Stimulated activated CD8-positive, alpha-beta memory T cell treated with anti-CD3 and anti-CD28 coated beads, Interleukin-12 subunit alpha, Interleukin-12 subunit beta, amount 100 ng/mL, for 4 hours (primary cell): ENCODE measurements around the gene CFAP221.

ENCODE experiments used
- DNase-seq: peaks from one replicate; pipeline ENCODE4 v3.0.0-alpha.2; 2020; ENCODE audit warnings: low read depth

CFAP221 gene

DNA sequence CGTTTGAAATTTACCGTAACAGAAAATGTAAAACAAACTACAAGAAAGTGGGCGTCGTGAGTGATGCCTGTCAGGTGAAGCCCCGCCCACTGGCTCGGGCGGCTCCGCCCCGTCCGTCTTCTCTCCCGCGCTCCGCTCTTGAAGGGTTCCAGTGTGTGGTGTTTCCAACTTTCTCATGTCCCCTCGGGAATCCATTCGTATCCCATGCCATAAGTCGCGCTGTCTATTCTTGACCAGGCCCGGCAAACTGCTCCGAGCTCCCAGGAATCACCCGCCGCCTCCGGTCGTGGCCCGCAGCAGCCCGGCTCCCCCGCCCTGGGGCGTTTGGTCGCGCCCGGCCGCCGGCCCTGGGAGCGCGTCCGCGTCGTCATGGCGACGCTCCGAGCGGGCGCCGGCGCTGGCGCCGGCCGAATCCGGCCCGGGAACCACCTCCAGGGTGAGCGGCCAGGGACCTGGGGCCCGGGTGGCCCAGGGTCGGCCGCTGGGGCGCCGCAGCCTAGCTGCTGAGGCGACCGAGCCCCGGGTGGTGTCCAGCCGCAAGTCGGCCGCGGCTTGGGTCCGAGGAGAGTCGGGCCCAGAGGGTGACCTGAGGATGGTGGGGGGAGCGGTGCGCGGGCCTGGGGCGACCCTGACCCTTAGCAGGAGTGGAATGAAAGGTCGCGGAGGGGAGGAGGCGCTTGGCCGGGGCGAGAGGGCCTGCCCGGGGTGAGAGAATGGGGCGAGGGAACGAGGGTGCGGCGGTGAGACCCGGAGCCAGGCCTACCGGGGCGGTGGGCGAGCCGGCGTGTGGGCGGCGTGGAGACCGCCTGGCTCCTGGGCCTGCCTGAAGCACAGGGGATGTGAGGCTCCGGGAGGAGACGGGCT, at the start of gene CFAP221:
TSS of gene CFAP221 (plus strand) at position 375 of the 864 bp plus-strand sequence. CDS start 1,683 bp downstream, outside the sequence.
- no peak for DNase-seq

DNA sequence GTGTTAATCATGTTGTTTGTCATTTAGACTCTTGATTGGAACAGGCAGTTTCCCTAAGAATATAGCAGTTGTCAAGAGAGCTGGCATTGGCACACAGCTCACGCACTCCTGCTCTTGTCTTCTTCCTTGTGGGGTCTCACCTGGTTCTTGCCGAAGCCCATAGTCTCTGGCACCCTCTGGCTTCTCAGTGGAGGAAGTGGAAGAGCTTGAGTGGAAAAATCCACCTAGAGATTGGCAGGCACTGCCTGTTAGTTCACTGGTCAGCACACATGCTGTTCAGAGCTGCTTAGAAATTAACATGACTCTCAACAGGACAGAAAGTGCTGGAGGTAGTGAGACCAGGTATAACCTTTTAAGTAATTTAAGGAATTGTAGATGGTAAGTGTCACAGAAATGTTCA, 48.3 kb upstream of the CFAP221 start:
- DNase-seq = no peak

DNA sequence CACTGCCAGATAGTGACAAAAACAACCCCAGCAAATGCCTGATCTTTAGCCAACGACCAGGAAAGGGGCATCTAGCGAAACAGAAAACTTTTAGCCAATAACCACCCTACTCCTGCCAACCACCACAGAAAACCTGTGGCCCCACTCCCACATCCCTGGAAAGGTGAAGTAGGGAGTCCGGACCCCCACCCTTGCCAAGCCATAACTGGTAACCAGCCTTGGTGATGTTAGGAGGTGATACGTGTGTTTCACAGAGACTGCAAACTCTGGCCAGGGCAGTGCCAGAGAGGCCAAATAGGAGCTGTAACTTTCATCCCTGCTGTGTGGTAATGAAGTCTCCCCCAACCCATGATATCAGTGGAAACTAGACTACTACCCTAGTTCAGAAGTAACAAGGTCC, 47.6 kb upstream of the CFAP221 start:
- DNase-seq = no peak

DNA sequence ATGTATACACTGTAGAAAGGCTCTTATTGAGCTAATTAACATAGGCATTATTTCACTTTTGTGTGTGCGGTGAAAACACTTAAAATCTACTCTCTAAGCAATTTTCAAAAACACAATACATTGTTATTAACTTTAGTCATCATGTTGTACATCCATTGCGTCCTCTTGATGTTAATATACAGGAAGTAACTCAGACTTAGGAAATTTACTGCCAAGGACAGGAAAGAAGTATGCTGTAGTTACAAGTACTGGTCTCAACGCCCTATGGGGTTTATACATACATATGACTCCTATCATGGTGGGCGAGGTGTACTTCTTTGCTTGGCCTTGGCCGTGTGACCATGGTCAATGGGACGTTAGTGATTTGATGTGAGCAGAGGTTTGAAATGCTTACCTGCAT, 35.5 kb upstream of the CFAP221 start:
- DNase-seq = no peak

DNA sequence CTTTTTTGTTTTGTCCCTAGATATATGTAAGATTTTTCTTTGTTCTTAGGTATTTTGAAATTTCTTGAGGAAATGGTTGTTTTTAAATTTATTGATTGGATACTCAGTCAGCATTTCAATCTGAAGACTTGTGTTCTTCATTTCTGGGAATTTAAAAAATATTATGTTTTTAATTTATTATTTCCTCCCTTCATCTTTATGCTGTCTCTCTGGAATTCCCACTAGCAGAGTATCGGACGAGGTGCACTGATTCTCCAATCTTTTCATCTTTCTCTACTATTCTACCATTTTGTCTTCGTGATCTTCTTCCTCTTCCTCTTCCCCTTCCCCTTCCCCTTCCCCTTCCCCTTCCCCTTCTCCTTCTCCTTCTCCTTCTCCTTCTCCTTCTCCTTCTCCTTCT, 32.3 kb upstream of the CFAP221 start:
- no peak for DNase-seq

DNA sequence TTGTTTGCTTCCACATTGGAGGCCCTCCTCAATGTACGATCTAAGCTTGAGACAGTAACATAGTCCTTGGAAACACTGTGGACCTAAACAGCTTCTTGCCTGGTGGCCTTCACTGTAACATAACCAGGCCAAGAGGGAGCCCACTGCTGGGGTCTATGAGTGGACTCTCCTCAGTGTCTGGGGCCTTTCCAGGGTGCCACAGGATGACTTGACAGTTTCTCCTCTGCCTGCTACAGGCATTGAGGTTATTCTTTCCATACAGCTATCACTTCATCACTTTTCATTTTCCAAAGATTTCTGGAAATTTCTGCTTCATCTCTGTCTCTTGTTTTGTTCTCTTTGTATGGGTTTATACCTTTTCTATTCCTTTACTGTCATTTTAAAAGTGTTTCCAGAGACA, 31.3 kb upstream of the CFAP221 start:
- no peak for DNase-seq

DNA sequence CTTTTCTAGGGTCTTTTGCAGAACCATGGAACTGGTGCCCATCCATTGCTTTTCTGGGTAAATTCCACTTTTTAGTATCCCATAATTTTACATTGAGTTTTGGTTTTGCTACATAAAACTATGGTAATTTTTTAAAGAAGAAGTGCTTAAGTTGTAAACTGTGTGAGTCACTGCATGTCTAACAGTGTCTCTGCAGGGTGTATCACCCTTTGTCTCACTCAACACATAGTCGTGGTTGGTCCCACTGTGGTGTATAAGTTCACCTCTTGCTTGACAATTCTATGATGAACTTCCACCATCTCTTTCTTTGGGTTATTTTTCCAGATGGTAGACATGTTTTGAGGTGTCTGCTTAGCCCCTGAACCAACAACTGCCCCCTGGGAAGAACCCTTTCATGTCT, 30.4 kb upstream of the CFAP221 start:
- no peak for DNase-seq

DNA sequence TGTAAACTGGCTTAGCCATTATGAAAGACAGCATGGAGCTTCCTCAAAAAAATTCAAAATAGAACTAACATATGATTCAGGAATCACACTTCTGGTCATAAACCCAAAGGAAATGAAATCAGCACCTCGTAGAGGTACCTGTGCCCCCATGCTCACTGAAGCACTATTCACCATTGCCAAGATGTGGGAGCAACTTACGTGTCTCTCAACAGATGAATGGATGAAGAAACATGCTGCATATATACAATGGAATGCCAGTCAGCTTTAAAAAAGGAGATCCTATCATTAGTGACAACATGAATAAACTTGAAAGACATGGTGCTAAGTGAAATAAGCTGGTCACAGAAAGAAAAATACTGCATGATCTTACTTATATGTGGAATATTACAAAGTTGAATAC, 28.1 kb upstream of the CFAP221 start:
- DNase-seq = no peak

DNA sequence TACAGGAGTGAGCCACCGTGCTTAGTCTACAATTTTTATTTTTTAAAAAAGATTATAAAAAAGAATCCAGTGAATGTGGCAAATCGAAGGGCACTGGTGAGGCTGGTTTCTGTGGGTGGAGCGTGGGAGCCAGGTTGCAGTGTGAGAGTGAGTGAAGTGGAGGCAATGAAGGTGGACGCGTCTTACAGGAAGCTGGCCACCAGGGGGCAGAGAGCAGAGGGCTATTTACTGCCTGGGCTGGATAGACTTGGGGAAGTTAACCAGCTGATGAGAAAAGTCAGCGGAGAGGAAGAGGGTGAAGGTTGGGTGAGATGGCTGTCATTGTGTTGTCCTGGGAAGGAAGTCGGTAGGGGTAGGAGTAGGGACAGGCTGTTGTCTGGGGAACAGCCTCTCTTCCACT, 26.8 kb upstream of the CFAP221 start:
- no peak for DNase-seq

DNA sequence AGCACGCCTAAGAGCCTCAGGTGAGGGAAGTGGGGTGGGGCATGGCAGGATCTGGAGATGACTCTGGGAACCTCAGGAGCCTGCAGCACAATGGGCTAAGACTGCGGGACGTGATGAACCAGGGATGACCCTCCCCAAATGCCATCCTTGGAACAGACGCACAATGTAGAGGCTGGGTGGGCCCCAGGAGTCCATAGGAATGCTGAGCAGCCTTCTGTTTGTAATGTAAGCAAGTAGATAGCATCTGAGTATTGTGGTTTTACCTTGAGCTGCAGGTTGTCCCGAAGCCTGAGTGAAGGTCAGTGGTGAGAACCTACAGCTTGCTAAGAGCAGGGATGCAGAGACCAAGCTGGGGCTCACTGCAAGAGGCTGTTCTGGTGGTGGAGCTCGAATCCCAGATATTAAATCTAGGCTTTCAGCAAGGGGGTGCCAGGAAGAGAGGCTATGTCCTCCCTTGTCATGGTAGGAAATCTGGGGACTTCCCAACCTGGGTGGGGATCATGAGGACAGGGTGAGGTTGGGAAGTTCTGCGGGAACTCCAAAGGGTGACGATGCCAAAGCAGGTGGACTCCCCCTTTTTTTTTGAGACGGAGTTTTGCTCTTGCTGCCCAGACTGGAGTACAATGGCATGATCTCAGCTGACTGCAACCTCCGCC, 25.7 kb upstream of the CFAP221 start:
- no peak for DNase-seq

DNA sequence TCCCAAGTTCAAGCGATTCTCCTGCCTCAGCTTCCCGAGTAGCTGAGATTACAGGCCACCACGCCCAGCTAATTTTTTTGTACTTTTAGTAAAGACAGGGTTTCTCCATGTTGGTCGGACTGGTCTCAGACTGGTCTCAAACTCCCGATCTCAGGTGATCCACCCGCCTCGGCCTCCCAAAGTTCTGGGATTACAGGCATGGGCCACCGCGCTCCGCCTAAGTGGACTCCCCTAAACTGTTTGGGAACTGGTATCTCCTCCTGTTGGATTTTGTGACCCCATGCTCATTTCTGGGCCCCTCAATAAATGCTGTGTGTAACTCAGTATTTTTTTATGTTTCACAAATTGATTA, 25.2 kb upstream of the CFAP221 start:
- no peak for DNase-seq

DNA sequence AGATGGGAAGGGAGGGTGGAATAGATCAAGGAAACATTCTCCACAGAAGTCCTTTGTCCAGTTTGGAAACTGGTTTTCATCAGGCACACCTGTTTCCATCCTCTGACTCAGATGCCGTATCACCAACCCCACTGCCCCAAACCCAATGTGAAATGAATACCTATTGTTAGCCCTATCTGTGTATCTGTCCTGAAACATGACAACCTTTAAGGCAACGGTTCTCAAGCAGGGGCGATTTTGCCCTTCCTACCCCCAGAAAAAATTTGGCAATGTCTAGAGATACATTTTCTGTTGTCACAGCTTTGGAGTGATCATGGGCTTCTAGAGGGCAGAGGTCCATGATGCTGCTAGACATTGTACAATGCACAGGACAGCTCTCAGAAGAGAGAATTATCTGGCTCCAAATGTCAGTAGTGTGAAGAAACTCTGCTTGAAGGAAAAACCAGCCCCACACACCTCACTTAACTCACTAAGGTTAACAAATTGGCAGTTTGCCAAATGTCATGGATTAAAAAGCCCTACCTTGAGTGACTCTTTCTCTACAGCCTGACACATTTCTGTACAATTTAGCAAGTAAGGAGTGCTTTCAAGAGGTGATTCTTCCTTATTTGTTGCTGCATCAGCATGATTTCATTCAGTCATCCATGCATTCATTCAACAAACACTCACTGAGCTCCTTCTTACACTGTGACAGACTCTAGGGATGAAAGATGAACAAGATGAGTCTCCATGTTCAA, 23.4 kb upstream of the CFAP221 start:
- no peak for DNase-seq

DNA sequence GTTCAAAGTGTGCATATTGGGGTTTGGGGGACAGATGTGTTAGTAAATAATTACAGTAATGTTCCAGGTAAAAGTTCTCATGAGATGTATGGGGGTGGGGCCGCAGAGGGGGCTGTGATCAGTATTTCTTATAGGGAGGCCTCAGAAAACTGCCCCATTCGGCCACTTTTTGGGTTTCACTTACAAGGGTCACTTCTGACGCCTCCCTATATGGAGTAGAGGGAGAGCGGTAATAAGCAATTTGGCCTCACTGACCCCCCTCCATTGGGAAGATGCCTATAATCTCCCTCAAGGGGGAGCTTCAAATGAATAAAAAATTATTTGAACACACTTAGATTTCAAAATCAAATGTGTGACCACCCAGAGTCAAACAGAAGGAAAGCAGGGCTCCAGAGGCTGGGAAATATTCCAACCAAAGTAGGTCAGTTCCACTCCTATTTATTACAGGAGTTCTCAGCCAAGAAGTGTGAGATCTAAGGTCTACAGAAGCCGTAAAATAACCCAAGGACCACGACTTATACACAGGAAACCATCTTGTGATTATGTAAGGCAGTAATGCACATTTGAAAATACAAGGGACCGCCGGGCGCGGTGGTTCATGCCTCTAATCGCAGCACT, 22.7 kb upstream of the CFAP221 start:
- no peak for DNase-seq

DNA sequence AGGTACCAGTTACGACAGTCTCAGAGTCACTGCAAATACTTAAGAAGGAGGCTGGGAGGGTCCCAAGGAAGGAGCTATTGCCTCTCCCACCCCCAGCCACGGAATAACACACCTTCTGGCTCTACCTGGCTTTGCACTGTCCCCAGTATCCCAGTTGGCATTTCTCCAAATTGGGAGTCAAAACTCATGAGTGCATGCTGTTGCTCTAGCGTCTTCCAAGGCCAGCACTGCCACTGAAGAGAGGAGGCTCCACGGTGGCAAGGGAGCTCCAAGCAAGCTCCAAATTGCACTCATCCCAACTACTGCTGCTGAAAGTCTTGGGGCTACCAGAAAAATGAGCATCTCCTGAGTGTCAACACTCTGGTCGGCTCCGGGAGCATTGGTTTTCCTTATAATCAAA, 21.6 kb upstream of the CFAP221 start:
- DNase-seq = no peak

DNA sequence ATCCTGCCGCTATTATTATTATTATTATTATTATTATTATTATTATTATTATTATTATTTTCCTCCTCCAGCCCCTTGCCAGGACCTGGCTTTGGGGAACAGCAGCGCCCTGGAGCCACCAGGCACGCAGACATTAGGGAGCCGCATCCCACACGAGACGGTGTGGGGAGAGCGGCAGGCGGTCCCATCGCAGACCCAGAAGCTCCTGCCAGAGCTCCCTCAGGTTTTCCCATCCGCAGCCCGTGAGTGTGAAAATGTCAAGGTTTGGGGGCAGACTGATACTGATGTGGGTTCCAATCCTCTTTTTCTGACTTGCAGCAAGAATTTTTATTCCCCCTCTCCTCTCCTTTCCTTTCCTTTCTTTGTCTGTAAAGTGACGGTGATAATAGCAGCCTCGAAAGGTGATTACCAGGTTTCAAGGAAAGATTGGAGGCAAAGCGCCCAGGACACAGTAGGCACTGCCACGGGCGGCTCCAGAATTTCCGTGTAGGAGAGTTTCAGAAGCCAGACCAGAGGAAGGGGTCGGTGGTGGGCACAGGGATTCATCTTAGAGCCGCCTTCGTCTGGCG, 20.8 kb upstream of the CFAP221 start:
- no peak for DNase-seq

DNA sequence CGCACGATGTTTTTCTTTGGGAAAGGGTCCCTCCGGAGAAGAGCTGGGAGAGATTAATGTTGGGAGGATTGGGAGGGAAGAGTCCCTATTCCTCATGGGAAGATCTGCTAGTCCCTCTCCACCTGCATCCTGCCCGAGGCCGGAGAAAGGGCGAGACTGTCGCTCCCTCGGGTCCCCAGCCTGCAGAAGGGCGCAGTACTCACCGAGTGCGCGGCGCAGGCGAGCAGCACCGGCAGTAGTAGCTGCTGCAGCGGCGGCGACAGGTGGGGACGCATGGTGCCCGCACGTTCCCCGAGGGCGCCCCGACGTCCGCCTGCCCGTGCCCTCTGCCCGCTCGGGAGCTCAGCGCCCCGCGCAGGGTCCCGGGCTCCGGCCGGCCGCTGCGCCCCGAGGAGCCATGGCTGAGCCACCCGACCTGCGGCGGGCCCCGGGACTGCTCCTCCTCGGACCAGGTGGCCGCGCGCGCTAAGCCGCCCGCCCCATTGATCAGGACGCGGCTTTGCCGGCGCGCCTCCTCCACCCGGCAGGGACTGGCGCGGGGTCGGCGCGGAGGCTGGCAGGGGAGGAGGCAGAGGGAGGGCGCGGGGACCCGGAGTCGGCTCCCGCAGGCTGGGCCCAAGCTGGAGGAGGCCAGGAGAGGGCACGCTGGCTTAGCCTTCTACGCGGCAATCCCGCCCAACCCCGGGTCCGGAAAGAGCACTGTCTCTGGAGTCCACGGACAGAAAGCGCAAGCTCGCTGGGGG, 20.1 kb upstream of the CFAP221 start, which contains the start of gene SCTR:
TSS of gene SCTR (minus strand) at position 532 of the 743 bp plus-strand sequence. CDS start at position 275, 257 bp downstream.
- DNase-seq = no peak

DNA sequence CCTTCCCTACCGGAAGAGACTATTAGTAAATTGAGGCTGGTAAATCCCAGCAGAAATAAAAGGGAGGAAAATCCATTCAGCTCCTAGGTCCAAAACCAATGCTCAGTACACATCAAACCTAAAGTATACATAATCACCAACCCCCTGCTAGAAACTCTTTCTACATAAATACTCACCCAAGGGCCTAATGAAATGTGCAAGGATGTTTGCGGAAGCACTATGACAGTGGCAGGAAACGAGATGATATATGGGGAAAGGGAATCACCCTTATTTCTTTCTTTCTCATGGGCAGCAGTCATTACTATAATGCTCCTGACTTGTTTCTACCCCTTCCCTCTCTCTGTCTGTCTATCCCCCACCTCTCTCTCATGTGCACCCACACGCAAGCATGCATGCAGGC, 18.6 kb upstream of the CFAP221 start:
- DNase-seq = no peak

DNA sequence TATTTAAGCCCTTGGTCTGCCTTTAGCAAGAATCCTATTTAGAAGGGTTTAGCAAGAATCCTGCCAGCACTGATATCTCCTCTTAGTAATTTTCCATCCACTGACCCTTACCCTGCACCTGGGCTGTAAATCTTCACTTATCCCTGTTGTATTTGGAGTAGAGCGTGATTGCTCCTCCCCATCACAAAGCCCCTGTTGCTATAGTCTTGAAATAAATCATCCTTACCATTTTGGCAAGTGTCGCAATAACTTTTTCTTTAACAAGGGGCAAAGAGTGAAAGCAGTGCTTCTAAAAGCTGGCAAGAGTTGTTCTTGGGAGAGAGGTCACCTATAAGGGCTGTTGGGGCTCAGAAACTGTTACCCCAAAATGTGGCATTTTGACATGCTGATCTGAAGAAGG, 16.2 kb upstream of the CFAP221 start:
- no peak for DNase-seq

DNA sequence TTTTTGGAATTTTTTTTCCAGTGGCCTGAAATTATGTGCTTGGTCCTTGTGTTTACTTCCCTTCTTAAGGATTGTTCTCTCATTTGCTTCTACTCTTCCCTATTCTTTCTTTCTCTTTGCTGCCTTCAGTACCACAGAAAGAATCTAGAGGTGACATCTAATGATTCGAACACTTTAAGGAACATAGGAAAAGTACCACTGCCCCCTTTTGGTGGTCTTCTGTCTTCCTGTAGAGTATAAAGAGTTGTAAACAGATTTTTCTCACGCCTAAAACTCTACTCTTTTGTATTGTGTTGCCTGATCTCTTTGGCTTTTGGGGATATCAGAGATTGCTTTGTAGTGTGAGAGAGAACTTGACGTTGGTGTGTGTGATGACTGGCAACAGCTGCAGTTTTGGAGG, 13.0 kb upstream of the CFAP221 start:
- no peak for DNase-seq

DNA sequence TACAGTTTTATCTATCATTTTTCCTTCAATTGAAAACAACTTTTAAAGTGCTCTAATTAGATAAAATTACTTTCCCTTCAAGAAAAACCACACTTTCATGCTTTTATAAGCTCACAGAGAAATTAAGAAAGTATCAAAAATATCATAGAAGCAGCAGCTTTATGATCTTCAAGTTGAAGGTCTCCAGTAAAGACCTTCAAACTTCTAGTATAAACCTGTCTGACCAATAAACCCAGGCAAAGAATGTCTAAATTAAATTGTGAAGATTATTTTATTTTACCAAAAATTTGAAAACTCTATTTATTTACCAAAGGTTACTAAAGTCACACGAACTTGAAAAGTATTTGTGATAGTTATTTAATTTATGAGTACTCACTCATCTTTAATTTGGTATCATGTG, 10.7 kb upstream of the CFAP221 start:
- no peak for DNase-seq

DNA sequence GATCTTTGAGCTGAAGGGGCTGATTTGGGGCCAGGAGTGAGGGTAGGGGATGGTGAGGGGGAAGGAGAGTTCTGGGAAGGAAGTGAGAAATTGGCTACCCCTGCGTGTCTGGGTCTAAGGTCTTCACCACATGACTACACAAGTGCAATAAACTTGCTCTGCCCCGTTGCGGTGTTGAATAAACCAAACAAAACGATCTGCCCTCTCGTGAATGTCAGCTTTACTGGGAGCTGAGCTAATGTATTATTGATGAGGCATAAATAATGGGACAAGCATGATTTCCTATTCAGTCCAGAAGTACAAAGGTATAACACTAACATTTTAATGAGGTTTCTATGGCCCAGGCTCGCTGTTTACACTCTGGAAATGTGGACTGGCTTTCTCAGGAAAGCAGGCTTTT, 8.0 kb upstream of the CFAP221 start:
- no peak for DNase-seq
